ENCODE results near the gene IGFBP4.

DNA sequence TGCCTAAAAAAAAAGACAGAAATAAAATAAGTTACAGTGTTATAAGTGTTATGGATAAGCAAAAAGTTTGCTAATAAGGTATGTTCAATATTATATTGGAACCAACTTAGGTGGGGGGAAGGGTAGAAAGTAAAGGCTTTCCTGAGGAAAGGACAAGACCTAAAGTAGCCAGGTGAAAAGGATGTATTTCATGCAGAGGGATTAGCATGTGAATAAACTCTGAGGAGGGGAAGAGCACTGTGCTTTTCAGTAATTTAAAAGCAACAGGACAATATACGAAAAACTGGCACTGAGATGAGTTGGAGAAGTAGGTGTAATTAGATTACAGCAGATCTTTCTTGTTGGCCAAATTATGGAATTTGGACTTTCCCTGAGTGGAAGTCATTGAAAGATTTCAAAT, 33.2 kb upstream of the IGFBP4 start:
- TF ChIP-seq, protein P1, sequence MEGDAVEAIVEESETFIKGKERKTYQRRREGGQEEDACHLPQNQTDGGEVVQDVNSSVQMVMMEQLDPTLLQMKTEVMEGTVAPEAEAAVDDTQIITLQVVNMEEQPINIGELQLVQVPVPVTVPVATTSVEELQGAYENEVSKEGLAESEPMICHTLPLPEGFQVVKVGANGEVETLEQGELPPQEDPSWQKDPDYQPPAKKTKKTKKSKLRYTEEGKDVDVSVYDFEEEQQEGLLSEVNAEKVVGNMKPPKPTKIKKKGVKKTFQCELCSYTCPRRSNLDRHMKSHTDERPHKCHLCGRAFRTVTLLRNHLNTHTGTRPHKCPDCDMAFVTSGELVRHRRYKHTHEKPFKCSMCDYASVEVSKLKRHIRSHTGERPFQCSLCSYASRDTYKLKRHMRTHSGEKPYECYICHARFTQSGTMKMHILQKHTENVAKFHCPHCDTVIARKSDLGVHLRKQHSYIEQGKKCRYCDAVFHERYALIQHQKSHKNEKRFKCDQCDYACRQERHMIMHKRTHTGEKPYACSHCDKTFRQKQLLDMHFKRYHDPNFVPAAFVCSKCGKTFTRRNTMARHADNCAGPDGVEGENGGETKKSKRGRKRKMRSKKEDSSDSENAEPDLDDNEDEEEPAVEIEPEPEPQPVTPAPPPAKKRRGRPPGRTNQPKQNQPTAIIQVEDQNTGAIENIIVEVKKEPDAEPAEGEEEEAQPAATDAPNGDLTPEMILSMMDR (IDR thresholded peaks at IDR 0.05), result no peak
- no peak for TF ChIP-seq POLR2A (IDR thresholded peaks at IDR 0.05)

Data from lower leg skin (tissue), 3 donors.